ENCODE data around the gene ZMPSTE24. TPM values are rescaled to one million over a fixed set of nuclear protein-coding genes. Genes with fewer than 3 reads are reported as not detected.

The ZMPSTE24 gene
- total RNA-seq, 1 donor from 2014 or later = 49.6 TPM

- TF ChIP-seq CTCF (IDR thresholded peaks at IDR 0.05) = no peak
Measured at GRCh38 chr1:40332695-40333094, 74.7 kb downstream of the ZMPSTE24 start.

GRCh38 chr1:40337443-40337842 is 79.4 kb downstream of the ZMPSTE24 start:
- no peak overlapping the region for H3K27ac Mint-ChIP-seq (ENCODE audit: unreplicated experiment)
- no peak for TF ChIP-seq CTCF (IDR thresholded peaks at IDR 0.05)
- DNase-seq (ENCODE audit: low spot score) = no peak
- peaks cover 10% of the 10 kb centered on the region for H3K36me3 Mint-ChIP-seq (ENCODE audit: low read depth)
- peaks cover 14% of the 10 kb centered on the region for H3K9me3 Mint-ChIP-seq (ENCODE audit: low read depth)
- peaks cover 11% of the 10 kb centered on the region for H3K27me3 Mint-ChIP-seq (ENCODE audit: low read depth)
- no peak overlapping the region for H3K4me3 Mint-ChIP-seq (ENCODE audit: unreplicated experiment)
- H3K4me1 Mint-ChIP-seq (ENCODE audit: low read depth) = peaks cover 4% of the 10 kb centered on the region

More at GRCh38 chr1:40332695-40333094, 74.7 kb downstream of the ZMPSTE24 start:
- H3K27me3 Mint-ChIP-seq (ENCODE audit: low read depth) = peaks cover 2% of the 10 kb centered on the region
- peaks cover 4% of the 10 kb centered on the region for H3K9me3 Mint-ChIP-seq (ENCODE audit: low read depth)
- H3K4me3 Mint-ChIP-seq (ENCODE audit: unreplicated experiment) = no peak overlapping the region
- H3K27ac Mint-ChIP-seq (ENCODE audit: unreplicated experiment) = no peak overlapping the region
- no peak for DNase-seq (ENCODE audit: low spot score)
- no peaks in the 10 kb centered on the region for H3K36me3 Mint-ChIP-seq (ENCODE audit: low read depth)
- no peaks in the 10 kb centered on the region for H3K4me1 Mint-ChIP-seq (ENCODE audit: low read depth)

DNA sequence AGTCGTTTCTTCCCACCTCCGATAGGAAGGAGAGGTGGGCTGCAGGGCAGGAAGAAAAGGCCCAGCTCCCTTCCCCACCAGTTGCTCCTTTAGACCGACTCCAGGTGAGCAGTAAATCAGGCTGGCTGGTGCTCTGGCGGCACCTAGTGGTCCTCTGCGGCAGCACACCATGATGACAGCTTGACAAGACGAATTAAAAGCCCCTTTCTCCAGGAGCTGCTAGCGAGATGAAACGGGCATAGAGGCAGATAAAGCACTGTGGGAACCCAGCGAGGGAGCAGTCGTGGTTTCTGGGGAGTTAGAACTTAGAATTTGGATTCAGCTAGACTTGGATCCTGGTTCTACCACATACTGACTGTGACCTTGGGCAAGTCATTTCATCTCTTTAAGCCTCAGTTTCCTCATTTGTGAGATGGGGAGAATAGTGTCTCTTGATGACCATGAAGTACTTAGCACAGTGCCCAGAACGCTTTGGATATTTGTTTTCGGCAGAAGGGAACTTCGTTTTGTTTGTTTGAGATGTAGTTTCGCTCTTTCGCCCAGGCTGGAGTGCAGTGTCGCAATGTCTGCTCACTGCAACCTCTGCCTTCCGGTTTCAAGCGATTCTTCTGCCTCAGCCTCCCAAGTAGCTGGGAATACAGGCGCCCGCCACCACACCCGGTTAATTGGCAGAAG is 80.8 kb downstream of the ZMPSTE24 start:
- no peak for DNase-seq (ENCODE audit: low spot score)
- H3K4me3 Mint-ChIP-seq (ENCODE audit: unreplicated experiment) = no peak overlapping the region
- H3K27me3 Mint-ChIP-seq (ENCODE audit: low read depth) = peaks cover 11% of the 10 kb centered on the region
- H3K4me1 Mint-ChIP-seq (ENCODE audit: low read depth) = peaks cover 4% of the 10 kb centered on the region
- peaks cover 10% of the 10 kb centered on the region for H3K36me3 Mint-ChIP-seq (ENCODE audit: low read depth)
- peak; percentile 100 for TF ChIP-seq CTCF (IDR thresholded peaks at IDR 0.05)
- peaks cover 14% of the 10 kb centered on the region for H3K9me3 Mint-ChIP-seq (ENCODE audit: low read depth)
- H3K27ac Mint-ChIP-seq (ENCODE audit: unreplicated experiment) = no peak overlapping the region

DNA sequence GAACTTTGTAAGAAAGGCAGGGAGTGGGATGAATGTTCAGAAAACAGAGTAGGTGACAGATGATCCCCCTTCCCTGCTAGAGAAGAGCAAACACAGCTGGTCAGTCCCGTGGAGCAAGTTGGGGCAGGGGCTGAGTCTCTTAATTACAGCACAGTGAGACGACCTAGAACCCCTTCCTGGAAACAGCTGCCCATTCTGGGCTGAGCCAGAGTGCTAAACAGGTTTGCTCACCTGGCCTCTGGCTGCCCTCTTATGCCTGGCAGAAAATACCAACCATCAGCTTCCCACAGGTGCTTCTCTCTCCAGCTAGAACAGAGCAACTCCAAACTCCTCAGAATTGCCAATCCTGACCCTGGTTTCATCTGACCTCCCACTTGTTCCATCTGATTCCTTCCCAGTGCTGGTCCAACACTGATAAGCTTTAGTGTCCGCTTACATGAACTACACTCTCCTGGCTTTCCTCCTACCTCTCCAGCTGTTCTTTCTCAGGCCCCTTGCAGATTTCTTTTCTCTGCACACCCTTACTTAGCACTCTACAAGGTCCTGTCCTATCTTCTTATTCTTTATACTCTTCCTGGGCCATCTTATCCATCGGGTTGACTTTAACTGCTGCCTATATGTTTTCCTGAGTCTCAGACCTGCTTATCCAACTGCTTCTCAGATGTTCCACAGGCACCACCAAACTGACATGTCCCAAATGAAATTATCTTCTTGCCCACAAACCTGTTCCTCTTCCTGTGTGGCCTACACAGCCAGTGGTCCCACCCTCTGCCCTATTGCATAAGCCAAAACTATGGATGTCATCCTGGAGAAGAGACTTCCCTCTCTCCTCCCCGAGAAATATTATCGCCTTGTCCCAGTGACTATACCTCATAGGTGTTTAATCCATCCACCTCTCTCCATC is 81.6 kb downstream of the ZMPSTE24 start:
- DNase-seq (ENCODE audit: low spot score) = no peak
- H3K4me3 Mint-ChIP-seq (ENCODE audit: unreplicated experiment) = no peak overlapping the region
- H3K27ac Mint-ChIP-seq (ENCODE audit: unreplicated experiment) = no peak overlapping the region
- H3K36me3 Mint-ChIP-seq (ENCODE audit: low read depth) = peaks cover 10% of the 10 kb centered on the region
- H3K9me3 Mint-ChIP-seq (ENCODE audit: low read depth) = peaks cover 14% of the 10 kb centered on the region
- peaks cover 10% of the 10 kb centered on the region for H3K27me3 Mint-ChIP-seq (ENCODE audit: low read depth)
- H3K4me1 Mint-ChIP-seq (ENCODE audit: low read depth) = peaks cover 4% of the 10 kb centered on the region
- no peak for TF ChIP-seq CTCF (IDR thresholded peaks at IDR 0.05)
